Upper lobe of left lung (tissue), 4 donors: ENCODE data around the gene EEF1E1.

Experiments used
- CTCF ChIP-seq, 6 experiments: fragments of 450-650 bp in 4 of 6; fragments of 200-600 bp in 2 of 6; sonication (generic) in 2 of 6; IDR thresholded peaks; one replicate each; pipeline ENCODE4 v1.5.1; 2016 to 2019; ENCODE audit warnings: antibody characterized with exemption in 6 of 6
- EP300 ChIP-seq, 4 donors: sonication (generic); formaldehyde crosslinking; IDR thresholded peaks; one replicate each; pipeline ENCODE4 v1.5.1; 2017; ENCODE audit warnings: antibody characterized with exemption in 4 of 4, control low read depth in 2 of 4
- POLR2A ChIP-seq, 4 donors: fragments of 450-650 bp; IDR thresholded peaks; one replicate each; pipeline ENCODE4 v1.5.1; 2016 to 2017; ENCODE audit warnings: antibody characterized with exemption in 4 of 4, mild to moderate bottlenecking in 2 of 4

- TF ChIP-seq POLR2A (IDR thresholded peaks at IDR 0.05) = no peak
- TF ChIP-seq EP300 (IDR thresholded peaks at IDR 0.05) = no peak
- no peak for TF ChIP-seq CTCF (IDR thresholded peaks at IDR 0.05)
These were observed 1.4 kb upstream of the EEF1E1 start for GRCh38 chr6:8103726-8104125.
